Measurements from ENCODE around the gene STAB2.
"Not testable (repeated sequence)": the region's sequence is repeated elsewhere in the genome, so short reads cannot be mapped to it uniquely, and the experiment has no call there.

STAB2 gene

DNA sequence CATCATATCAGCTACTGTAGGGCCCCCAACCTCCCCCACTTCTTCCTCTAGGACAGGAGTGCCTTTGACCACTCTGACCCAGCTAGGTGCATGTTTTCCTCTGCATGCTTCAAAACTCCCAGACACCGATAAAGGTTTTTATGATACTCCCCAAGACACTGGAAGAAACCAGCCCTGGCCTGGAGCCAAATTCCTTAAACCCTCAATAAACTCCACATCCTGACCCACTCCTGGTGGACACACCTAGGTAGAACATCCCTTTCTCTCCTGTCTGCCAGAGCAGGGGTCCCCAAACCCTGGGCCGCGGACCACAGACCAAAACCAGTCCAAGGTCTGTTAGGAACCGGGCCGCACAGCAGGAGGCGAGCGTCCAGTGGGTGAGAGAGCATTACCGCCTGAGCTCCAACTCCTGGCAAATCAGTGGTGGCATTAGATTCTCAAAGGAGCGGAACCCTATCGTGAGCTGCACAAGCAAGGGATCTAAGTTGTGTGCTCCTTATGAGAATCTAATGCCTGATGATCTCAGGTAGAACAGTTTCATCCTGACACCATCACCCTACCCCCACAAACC lies 204.4 kb downstream of the STAB2 start:
- no peak for DNase-seq

DNA sequence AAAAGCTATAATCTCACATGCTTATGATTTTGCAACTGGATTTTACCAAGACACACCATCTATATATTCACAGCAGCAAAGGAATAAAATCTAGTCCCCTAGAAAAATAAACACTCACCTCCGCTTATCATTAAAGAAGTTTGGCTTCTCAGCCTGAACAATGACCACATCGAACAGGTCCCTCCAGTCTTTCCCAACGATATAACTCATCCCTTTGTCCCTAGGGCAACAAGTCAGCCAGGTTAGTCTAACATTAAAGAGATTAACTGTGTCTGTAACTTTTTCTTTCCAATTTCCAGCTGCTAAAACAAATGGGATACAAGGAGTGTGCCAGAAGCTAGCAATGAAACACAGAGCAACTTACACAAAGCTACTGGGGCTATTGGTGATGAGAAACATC lies 206.0 kb downstream of the STAB2 start:
- no peak for DNase-seq

DNA sequence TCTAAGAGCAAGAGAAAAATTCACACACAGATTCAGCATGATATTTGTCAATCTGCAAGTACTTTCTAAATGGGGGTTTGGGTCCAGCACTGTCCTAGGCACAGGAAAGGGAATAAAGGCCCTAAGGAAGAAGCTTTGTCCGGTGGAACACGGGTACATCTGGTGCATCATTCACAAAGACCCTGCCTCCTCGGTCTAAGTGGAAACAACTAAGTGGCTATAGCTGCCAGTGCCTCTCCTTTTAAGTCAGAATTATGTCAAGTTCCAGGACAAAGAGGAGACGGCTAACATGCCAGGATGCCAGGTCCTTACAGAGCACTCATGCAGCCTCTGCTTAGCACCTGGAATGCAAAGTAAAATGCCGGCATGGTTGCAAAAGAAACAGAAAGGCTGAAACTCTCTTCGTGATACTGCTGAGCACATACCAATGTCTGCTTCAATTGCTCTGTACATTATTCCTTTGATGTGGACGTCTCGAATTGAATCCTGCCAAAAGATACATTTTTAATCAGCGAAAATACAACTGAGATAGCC lies 206.5 kb downstream of the STAB2 start:
- no peak for DNase-seq

DNA sequence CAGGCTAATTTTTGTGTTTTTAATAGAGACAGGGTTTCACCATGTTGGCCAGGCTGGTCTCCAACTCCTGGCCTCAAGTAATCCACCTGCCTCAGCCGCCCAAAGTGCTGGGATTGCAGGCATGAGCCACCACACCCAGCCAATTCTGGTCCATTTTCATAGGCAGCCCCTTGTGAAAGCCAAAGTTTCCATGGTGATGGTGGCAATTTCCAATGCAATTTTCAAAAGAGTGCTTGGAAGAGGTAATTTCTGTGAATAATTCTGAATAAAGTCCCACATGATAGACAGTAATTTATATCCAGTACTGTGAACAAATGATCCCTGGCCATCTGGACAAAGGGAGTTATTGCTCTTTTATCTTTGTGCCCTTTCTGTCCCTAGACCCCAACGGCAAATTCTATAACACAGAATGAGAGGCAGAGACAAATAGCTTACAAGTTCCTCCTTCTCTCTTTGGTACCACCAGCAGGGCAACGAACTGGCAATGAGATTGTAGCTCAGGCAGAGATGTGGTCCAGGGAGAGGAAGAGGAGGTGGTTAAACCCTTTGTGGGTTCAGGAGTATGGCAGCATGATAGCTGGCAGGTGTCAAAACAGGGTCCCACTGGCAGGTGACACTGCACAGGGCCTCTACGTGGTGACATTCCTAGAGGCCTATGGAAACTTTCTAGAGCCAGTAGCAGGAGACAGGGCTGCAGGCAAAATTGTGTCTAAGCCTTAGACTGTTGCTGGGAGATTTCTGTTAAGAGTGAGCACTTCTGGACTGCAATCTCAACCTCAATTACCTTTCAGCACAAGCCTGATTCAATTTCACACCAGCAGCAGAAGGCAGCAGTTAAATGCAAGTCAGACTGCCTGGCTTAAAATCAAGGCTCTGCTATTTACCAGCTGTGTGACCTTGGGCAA lies 207.5 kb downstream of the STAB2 start:
- DNase-seq, result no peak

DNA sequence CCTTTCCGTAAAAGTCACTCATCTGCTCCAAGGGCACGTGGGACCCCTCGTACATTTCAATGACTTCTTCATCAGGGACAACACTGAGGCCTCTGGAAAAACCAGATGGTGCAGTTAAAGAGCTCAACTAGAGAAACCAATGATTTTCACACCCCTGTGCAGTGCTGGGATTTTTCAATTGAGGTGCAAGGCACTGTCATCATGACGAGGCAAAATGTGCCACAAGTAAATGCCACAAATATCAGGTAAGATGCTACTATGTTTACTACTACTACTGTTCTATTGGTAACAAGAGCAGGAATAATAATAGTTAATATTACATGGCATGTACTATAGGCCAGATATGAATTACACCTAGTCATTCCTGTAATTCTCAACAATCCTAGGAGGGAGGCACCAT lies 211.5 kb downstream of the STAB2 start:
- DNase-seq, result no peak

DNA sequence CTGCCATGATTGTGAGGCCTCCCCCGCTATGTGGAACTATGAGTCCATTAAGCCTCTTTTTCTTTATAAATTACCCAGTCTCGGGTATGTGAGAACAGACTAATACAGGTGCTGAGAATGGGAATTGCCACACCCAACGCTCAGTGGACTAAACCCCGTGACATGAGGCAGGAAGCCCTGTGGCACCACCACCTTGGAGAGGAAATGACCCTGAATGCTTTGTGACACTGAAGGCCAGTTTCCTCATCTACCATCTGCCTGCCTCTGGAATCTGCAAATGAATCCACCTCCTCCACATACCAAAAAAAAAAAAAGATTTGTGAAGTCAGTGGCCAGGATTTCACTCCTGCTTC lies 212.4 kb downstream of the STAB2 start:
- DNase-seq, result no peak

DNA sequence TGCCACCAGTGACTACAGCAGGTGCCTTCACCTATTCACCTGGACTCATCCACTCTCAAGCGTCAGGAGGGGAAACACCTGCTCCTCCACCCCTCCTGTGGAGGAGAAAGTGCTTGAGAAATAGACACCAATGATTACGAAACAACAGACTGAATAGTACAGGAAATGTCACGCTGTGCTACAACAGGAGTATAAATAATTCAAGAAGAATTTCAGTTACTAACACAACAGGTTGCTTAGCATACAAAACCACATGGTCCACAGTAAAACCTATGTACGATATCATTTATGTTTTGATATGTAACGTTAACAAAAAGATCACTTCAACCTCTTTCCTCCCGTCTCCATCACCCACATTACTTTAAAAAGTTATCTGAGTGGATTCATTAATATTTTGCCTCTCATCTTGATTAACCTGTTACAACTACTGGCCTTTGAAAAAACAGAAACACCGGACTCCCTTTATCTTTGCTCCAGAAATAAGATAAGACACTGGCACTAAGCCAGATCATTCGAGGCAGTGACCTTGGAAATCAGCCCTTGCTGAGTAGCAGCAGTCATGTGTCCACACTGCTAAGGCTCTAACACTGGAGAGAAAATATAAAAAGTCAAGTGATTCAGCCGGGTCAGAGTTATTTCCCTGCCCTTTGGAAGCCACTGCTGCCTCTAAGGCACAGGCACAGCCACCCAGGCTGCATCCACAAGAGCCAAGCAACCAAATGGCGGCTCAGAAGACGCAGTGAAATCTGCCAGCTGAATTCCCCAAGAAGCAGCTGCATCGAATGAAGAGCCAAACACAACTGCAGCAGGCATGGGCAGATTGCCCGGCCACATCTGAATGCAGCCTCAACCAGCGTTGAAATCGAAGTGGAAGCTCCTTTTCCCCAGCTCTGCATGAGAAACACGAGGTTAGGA lies 213.0 kb downstream of the STAB2 start:
- no peak for DNase-seq

DNA sequence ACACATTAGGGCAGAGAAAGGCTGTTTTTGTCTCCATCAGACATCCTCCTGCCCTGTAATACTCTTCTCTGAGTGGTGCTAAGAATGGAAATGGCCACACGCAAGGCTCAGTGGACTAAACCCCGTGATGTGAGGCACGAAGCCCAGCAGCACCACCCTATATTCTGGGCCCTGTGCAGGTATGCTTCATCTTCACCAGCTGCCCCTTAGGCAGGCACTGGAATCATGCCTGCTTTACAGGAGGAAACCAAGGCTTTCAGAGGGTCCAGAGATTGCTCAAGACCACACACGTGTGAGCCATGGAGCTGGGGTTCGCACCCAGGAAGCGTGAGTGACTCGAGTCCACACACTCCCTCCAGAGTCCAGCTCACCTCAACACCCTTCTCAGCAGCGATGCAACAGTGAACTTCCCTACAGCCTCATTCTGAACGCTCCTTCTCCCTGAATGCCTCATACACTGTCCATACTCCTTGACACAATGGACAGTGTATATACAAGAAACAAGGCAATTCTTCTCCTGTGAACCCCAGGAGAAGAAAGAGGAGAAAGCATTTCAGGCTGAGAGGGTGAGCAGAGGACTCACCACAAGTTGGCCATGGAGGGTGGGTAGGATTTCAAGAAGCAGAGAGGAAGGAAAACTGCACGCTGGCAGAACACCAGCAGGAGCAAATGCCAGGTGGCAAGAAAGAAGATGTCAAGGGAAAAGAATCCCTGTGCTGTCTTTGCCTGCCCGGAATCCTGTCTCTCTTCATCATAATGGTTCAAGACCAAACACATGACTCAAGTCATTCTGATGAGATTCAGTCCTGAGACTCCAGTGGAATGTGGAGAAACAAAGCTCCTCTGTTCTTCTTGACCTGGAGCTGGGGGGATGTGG lies 214.9 kb downstream of the STAB2 start:
- DNase-seq, result no peak

DNA sequence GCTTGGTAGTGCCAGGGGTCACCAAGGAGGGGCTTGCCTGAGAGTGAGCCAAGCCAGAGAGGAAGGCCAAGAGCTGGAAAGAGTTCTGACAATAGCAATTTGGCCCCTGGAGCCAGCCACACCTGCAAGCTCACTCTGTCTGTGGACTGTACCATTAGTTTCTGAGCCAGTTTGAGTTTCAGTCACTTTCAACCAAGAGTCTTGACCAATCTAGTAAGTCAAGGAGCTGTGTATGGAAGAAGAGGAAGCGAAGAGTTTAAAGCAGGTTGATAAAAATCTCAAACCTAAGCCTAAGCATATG lies 215.5 kb downstream of the STAB2 start:
- no peak for DNase-seq

DNA sequence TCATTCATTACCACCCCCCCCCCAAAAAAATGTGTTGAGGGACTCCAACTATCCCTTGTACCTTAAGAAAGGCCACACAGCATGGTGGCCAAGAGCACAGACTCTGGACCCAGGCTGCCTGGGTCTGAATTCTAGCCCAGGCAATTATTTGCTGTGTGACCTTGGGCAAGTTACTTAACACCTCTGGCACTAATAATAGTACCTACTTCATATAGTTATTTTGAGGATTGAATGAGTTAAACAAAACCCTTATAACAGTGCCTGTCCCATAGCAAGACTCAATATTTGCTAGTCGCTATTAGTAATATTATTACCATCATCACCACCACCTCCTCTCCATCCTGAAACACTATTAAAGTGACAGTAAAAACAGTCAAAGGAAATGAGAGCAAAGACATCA lies 216.8 kb downstream of the STAB2 start:
- DNase-seq, result no peak

DNA sequence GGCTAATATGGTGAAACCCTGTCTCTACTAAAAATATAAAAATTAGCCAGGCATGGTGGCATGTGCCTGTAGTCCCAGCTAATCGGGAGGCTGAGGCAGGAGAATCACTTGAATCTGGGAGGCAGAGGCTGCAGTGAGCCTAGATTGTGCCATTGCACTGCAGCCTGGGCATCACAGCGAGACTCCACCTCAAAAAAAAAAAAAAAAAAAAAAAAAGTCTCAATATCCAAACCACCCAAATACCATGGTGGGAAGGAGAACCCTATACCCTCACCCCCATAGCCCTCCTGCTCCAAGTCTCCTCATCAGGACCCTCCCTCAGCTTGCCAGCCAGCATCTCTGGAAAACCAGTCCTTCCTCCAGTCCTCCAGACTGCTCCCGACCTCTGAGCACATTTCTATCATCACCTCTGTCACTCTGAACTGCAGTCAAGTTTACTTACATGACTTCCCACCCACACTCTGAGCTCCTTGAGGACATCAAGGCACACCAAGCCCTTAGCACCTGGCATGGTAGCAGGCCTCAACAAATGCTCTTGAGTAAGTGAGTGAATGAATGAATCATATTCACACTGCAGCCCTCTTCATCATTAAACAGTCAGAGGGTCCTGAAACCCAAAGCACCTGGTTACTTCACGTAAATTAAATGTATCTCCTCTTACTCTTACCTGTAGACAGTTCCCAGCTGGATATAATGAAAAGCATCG lies 218.7 kb downstream of the STAB2 start:
- no peak for DNase-seq

DNA sequence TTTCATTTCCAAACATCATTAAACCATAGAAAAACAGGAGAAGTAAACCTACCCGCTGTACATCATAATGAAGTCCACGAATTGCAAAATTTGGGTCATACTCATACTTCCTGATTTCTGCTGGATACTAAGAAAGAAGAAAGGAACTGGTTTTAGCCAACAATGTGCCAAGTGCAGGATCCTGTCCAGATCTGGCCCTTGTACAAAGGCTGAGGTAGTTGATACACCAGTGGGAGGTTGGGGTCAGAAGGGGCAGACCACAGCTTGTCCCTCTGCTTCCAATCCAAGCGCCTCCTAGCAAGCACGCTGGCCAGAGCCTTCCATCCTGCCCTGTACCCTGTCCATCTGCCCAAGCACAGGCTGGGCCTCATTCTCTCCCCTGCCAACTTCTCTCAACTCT lies 219.7 kb downstream of the STAB2 start:
- no peak for DNase-seq

DNA sequence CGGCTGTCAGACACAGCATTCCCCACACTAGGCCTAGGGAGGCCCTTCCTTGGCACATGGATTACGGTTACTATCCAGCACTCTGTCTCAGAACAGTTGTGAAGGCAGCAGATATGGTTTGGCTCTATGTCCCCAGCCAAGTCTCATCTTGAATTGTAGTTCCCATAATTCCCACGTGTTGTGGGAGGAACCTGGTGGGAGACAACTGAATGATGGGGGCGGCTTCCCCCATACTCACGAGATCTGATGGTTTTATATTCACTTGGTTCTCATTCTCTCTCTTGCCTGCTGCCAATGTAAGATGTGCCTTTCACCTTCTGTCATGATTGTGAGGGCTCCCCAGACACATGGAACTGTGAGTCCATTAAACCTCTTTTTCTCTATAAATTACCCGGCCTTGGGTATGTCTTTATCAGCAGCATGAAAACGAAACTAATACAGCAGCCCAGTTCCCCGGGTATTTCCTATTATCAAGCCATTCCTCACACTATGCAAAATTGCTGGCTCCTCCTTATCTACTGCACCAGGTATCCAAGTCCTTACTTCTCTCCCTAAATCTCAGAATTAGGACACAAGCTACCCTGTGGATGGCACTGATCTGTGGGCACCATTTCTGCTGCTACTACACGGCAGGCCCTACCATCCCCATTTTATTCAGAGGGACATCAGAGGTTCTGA lies 220.6 kb downstream of the STAB2 start:
- no peak for DNase-seq

DNA sequence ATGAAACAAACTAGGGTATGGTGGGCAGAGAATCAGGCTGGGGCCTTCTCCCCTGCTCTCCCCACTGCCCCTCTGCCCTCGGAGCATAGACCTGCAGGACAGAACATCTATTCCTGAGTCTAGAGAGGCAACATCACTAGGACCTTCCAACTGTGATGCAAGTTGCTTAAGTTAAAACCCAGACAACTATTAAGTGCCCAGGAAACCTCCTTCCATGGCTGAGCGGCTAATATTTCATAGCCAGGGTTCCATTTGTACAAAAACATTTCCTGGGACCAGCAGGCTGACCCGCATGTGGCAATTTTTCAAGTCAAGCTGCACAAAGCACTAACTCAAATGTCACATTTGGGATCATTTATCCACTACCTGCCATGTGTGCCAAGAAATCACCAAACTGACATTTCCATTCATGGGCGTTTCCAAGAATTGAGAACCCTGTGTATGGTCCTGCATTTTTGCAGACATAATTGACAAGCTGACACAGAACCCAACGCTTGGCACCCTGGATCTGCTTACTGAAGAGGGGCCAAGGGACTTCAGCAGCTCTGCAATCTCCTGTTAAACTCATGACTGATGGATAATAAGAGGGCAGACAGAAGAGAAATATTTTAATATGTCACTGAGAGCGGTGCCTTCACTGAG lies 221.3 kb downstream of the STAB2 start:
- DNase-seq, result no peak

DNA sequence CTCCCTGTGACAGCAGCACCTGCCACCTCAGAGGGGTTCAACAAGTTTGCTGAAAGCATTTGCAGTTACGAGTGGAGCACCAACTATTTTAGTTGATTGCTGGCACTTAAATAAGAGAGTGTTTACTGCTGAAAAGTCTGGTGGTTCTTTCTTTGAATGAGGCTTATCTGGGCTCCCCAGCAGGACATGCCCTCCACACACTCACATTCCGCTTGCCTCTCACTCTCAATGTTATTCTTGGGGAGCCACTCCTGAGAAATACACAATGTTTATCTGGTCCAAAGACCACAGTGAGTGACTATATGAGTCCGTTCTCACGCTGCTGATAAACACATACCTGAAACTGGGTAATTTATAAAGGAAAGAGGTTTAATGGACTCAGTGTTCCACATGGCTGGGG lies 222.1 kb downstream of the STAB2 start:
- no peak for DNase-seq

DNA sequence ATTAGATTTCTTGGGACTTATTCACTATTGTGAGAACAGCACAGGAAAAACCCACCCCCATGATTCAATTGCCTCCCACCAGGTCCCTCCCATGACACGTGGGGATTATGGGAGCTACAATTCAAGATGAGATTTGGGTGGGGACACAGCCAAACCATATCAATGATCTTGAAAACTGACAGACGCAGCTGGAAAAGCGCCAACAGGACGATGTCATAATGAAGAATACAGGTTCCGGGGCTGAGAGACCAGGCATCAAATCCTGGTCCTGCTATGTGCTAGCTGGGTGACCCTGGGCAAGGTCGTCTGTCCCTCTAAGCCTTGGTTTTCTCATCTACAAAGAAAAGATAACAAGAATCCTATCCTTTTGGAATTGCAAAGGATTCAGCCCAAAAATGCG lies 222.6 kb downstream of the STAB2 start:
- DNase-seq, result not testable (repeated sequence)

DNA sequence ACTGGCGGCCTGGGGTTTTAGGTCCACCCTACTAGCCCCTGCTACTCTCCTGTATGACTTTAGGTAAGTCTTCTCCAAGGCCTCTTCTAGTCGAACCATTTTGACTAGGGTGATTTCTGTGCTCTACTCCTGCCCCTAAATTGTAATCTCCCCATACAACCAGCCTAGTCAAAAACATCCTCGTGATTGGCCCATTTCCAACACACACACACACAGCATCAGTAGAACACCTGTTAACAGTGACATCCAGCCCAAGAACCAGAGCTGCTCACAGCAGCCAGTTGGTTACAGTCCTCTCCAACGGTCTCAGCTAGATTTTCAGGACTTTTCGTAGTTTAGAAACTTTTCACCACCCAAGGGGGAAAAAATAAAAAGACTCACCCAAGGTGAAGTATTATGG lies 223.0 kb downstream of the STAB2 start:
- no peak for DNase-seq

DNA sequence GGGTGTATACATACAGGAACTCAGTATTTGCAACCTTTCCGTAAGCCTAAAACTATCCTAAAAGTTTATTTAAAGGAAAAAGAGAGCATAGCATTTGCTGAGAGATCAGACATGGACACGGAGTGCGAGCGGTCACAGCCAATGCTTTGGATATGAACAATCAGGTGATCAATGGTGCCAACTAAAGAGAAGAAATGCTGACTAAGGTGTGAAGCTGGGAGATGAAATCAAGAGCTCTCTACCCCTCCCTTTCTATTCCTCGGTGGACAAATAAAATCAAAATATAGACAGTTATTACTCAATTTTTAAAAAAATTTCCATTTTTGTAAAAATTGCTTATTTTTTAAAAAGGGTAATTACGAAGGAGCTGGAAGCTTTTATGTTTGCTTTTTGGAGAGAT lies 224.7 kb downstream of the STAB2 start:
- DNase-seq, result no peak

DNA sequence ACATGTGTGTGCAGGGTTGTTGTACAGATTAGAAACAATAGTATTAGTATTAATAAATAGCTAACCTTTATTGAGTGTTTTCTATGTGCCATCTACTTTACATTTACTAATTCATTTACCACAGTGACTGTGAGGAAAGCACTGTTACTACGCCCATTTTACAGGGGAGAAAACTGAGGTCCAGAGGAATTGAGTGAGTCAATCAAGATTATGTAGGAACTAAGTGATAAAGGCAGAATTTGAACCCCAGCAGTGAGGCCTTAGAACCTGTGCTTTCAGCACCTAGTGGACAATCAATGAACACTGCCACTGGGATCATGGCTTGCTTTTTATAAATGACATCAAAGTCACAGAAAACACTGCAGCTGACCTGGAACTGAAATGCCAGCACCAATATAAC lies 225.7 kb downstream of the STAB2 start:
- no peak for DNase-seq

DNA sequence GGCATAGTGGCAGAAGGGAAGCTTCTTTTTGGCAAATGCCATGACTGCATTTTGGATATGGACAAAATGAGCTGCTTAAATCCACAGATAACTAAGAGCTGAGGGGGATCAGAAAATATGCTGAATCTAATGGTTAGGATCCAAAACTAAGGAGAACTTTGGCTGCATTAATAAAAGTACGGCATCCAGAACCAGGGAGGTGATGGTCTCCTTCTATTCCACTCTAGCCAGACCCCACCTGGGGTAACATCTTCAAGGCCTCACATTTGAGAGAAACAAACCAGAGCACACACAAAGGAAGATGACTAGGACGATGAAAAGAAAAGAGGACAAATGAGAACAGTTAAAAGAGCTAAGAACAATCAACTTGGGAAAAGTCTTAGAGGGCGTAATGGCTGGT lies 226.4 kb downstream of the STAB2 start:
- no peak for DNase-seq

DNA sequence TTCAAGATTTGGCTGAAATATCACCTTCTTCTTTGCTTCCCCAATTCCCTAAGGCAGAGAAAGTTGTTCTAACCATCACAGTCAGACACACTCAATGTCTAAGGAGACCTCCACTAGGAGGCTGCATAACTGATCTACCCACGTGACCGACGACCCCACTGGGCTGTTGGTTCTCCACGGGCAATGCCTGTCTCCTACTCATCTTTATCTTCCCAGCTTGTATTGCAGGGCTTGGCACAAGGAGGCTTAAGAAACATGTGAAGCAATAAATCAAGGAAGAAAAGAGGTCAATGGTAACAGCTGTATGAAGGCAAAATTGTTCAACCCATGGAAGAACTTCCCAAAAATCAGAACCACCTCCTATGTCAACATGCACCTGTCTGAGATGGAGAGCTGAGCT lies 226.9 kb downstream of the STAB2 start:
- no peak for DNase-seq
